ENCODE results near the gene JARID2.

GRCh38 chr6:15305496-15305895 lies 59.6 kb downstream of the JARID2 start:
- TF ChIP-seq CTCF (IDR thresholded peaks at IDR 0.05; ENCODE audit: low read length) (no peak), EZH2phosphoT487 (IDR thresholded peaks at IDR 0.05; ENCODE audit: low read length) (no peak), EZH2 (optimal IDR thresholded peaks at IDR 0.05; ENCODE audit: low read depth, low read length) (no peak)
